ENCODE data around the gene ATOSA.
A peak's percentile ranks its signal among the peaks of the same experiment; 100 is the strongest.

ATOSA gene

DNA sequence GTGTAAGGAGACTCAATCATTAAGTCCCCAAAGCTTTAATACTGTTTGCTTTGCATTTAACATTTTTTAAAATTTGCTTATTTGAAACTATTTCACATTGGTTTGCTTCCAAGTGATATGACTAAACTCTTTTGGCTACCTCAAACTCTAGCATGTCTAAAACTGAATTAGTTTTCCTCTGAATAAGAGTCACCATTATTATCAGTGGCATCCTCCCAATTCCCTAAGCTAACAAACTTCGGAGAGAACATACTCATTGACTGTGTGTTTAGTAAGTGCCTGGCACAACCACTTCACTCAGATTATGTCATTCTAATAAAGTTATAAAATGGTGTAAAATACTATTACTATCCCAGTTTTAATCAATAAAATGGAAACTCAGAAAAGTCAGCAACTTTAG is 21.9 kb downstream of the ATOSA start:
- TF ChIP-seq, protein P1, sequence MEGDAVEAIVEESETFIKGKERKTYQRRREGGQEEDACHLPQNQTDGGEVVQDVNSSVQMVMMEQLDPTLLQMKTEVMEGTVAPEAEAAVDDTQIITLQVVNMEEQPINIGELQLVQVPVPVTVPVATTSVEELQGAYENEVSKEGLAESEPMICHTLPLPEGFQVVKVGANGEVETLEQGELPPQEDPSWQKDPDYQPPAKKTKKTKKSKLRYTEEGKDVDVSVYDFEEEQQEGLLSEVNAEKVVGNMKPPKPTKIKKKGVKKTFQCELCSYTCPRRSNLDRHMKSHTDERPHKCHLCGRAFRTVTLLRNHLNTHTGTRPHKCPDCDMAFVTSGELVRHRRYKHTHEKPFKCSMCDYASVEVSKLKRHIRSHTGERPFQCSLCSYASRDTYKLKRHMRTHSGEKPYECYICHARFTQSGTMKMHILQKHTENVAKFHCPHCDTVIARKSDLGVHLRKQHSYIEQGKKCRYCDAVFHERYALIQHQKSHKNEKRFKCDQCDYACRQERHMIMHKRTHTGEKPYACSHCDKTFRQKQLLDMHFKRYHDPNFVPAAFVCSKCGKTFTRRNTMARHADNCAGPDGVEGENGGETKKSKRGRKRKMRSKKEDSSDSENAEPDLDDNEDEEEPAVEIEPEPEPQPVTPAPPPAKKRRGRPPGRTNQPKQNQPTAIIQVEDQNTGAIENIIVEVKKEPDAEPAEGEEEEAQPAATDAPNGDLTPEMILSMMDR (IDR thresholded peaks at IDR 0.05; ENCODE audit: control insufficient read depth, extremely low read depth, insufficient read depth) = no peak
- H3K4me3 ChIP-seq (ENCODE audit: low read depth, low read length) = no peak overlapping the region
- DNase-seq (ENCODE audit: low read depth) = peak; percentile 74

DNA sequence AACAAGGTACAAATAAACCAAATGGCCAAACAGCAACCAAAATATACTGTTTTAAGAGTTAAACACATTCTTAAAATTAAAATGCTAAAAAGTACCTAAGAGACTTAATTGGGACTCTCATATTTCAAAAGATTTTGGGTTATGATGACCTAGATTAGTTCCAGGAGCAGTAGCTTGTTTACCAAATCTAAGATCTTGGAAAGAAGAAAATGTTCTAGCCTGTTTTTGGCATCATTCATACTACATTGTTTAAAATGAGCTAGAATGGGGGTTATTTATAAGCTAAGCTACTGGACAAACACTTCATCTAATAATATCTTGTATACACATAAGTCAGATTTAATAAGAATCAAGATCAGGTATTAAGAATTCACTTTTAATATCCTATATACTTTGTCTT is 22.8 kb downstream of the ATOSA start:
- no peak overlapping the region; the same call in 1 of the 2 replicates for H3K4me3 ChIP-seq (ENCODE audit: low read depth, low read length)
- TF ChIP-seq, protein P1 (IDR thresholded peaks at IDR 0.05; ENCODE audit: control insufficient read depth, extremely low read depth, insufficient read depth) = no peak
- peak; percentile 46 for DNase-seq (ENCODE audit: low read depth)

DNA sequence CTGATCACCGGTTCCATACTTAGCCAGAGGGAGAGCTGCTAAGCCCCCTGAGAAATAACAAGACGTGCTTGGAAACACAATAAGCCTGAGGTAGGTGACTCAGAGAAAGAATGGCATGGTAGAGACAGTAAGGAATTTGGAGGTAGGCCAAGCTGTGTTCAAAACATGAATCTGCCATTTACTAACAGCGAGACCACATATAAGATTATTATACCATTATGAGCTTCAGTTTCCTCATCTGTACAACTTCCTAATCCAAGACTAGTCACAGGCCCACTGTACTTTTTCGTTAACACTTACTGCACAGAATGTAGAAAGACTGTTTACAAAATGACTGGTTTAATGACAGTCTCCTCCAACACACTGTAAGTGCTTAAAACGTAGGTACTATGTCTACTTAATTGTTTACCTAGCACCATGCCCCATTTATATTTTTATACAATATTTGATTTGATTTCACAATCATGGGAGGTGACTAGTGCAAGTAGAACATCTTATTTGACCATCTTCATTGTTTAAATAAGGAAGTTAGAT is 25.7 kb downstream of the ATOSA start:
- TF ChIP-seq, protein P1 (IDR thresholded peaks at IDR 0.05; ENCODE audit: control insufficient read depth, extremely low read depth, insufficient read depth) = no peak
- peak; percentile 99 for DNase-seq (ENCODE audit: low read depth)
- H3K4me3 ChIP-seq (ENCODE audit: low read depth, low read length) = no peak overlapping the region

DNA sequence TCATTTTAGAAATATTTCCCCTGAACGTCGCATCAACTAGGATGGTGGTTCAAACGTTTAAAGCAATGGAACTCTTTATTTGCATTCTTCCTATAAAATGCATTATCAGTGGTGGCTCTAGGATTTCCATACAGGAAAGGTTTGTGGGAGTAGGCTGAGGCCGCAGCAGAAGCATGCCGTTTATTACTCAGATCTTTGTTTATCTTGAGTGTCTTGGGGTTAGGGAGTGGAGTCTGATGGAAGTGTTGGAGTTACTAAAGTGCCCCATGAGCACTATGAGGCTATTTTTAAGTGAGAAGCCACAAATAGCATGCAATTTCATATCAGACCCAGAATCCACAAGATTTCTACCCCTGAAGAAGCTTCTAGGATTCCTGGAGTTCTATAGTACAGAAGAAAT is 26.2 kb downstream of the ATOSA start:
- TF ChIP-seq, protein P1 (IDR thresholded peaks at IDR 0.05; ENCODE audit: control insufficient read depth, extremely low read depth, insufficient read depth) = no peak
- H3K4me3 ChIP-seq (ENCODE audit: low read depth, low read length) = 0 out of 2 replicates have a peak overlapping the region, but pooled peaks have one; percentile 1
- no peak for DNase-seq (ENCODE audit: low read depth)

DNA sequence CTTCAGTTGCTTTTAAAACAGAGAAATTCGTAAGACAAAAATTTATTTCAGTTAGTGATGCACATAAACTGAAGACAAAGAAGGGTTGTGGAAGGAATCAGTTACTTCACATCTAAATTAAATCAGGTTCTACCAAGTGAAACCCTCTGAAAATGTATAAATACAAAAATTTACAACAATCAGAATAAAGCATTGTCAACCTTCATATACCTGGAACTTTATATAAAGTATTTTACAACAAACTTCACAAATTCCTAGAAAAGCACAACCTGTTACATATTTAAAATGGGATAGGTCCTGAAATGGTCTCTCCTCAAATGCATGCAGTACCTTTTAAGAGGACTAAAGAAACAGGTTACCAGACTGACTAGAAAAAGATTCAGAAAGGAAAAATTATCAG is 26.9 kb downstream of the ATOSA start:
- peak overlapping the region; percentile 12; the same call in 1 of the 2 replicates for H3K4me3 ChIP-seq (ENCODE audit: low read depth, low read length)
- DNase-seq (ENCODE audit: low read depth) = no peak
- TF ChIP-seq, protein P1 (IDR thresholded peaks at IDR 0.05; ENCODE audit: control insufficient read depth, extremely low read depth, insufficient read depth) = no peak

DNA sequence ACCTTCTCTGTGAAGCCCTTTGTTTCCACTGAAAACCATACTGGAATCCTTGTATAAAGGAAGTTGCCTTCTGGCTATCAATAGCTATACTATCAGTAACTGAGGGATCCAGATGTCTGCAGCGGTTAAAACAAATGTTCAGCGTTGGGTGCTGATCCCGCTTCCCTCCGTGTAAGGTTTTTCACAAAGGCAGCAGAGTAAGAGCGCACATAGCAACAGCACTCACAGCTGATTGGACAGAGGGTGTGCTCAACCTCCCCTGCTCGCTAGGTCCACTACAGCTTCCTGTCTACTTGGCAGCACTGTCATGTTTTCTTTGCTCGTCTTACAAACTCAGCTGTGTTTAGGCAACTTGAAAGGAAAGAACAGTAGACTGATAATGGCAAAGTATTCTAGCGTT is 27.3 kb downstream of the ATOSA start:
- H3K4me3 ChIP-seq (ENCODE audit: low read depth, low read length) = peak overlapping the region; percentile 46
- TF ChIP-seq, protein P1 (IDR thresholded peaks at IDR 0.05; ENCODE audit: control insufficient read depth, extremely low read depth, insufficient read depth) = no peak
- peak; percentile 98 for DNase-seq (ENCODE audit: low read depth)

DNA sequence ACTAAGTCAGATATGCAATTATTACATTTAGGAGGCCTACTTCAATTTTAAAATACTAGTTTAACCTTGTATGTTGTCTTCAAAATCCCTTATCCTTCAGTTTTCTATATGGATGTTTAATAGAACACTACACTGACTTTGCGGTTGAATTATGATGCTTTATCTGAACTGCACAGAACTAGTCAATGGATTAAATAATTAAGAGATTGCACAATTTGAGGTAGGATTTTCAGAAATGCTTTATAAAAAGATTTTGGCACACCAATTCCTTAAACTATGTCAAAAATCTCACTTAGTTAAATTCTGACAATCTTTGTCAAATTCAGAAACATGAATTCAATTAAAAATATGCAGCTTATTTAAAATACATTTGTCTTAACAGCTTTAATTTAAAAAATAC is 28.1 kb downstream of the ATOSA start:
- TF ChIP-seq, protein P1 (IDR thresholded peaks at IDR 0.05; ENCODE audit: control insufficient read depth, extremely low read depth, insufficient read depth) = no peak
- DNase-seq (ENCODE audit: low read depth) = no peak
- H3K4me3 ChIP-seq (ENCODE audit: low read depth, low read length) = peak overlapping the region; percentile 46

Measured in LNCaP clone FGC (cell line).